Measurements from ENCODE around the gene CACNA1S.

The CACNA1S gene

GRCh38 chr1:201123866-201124265, 11.6 kb upstream of the CACNA1S start:
- H3K27ac ChIP-seq = no peak overlapping the region

GRCh38 chr1:201122321-201122957, 10.2 kb upstream of the CACNA1S start:
- DNase-seq = no peak
- Histone ChIP-seq H3K9me3 (no peaks in the 10 kb centered on the region), H3K36me3 (no peaks in the 10 kb centered on the region), H3K27ac (no peak overlapping the region), H3K4me3 (no peak overlapping the region), H3K27me3 (peaks cover 0 to 48% of the 10 kb centered on the region in 2 donors), H3K4me1 (no peaks in the 10 kb centered on the region)
- intact Hi-C loops (cut with DNase I; ENCODE audit: low total_unique reads) = no loop called here
- TF ChIP-seq CTCF (IDR thresholded peaks at IDR 0.05) = no peak

More at GRCh38 chr1:201123866-201124265, 11.6 kb upstream of the CACNA1S start:
- Histone ChIP-seq H3K9me3 (no peaks in the 10 kb centered on the region), H3K27me3 (peaks cover 0 to 48% of the 10 kb centered on the region in 2 donors), H3K4me1 (no peaks in the 10 kb centered on the region), H3K36me3 (no peaks in the 10 kb centered on the region), H3K4me3 (no peak overlapping the region)
- intact Hi-C loops (cut with DNase I; ENCODE audit: low total_unique reads) = no loop called here
- no peak for DNase-seq
- TF ChIP-seq CTCF (IDR thresholded peaks at IDR 0.05) = no peak

GRCh38 chr1:201119206-201120197, 7.3 kb upstream of the CACNA1S start:
- intact Hi-C loops (cut with DNase I; ENCODE audit: low total_unique reads) = no loop called here

GRCh38 chr1:201116091-201116490, 3.9 kb upstream of the CACNA1S start:
- TF ChIP-seq CTCF (IDR thresholded peaks at IDR 0.05) = no peak
- no peak for DNase-seq
- Histone ChIP-seq H3K4me3 (no peak overlapping the region), H3K36me3 (no peaks in the 10 kb centered on the region), H3K9me3 (no peaks in the 10 kb centered on the region), H3K4me1 (peaks cover 0 to 12% (median 6%) of the 10 kb centered on the region in 4 donors), H3K27me3 (peaks cover 0 to 4% of the 10 kb centered on the region in 2 donors), H3K27ac (no peak overlapping the region)
- intact Hi-C loops (cut with DNase I; ENCODE audit: low total_unique reads) = no loop called here

More at GRCh38 chr1:201119206-201120197, 7.3 kb upstream of the CACNA1S start:
- Histone ChIP-seq H3K27ac (no peak overlapping the region), H3K9me3 (no peaks in the 10 kb centered on the region), H3K36me3 (no peaks in the 10 kb centered on the region), H3K4me3 (no peak overlapping the region), H3K4me1 (peaks cover 0 to 7% (median 6%) of the 10 kb centered on the region in 4 donors), H3K27me3 (peaks cover 0 to 29% of the 10 kb centered on the region in 2 donors)
- no peak for DNase-seq
- peak; percentile 56 to 69 for TF ChIP-seq CTCF (IDR thresholded peaks at IDR 0.05)

GRCh38 chr1:201115390-201115937, 3.2 kb upstream of the CACNA1S start:
- no peak for DNase-seq
- Histone ChIP-seq H3K27ac (no peak overlapping the region), H3K4me3 (peak overlapping the region; percentile 52 to 60), H3K27me3 (peaks cover 0 to 4% of the 10 kb centered on the region in 2 donors), H3K9me3 (no peaks in the 10 kb centered on the region), H3K4me1 (peaks cover 0 to 12% (median 6%) of the 10 kb centered on the region in 4 donors), H3K36me3 (no peaks in the 10 kb centered on the region)
- intact Hi-C loops (cut with DNase I; ENCODE audit: low total_unique reads) = loop anchor here (2.0 kb wide), 1 partner anchor 29 kb away; no protein-coding TSS in a partner anchor
- no peak for TF ChIP-seq CTCF (IDR thresholded peaks at IDR 0.05)
